Activated CD4-positive, CD25-positive, alpha-beta regulatory T cell treated with anti-CD3 and anti-CD28 coated beads, Interleukin-2, amount 50 U/mL, for 72 hours (primary cell): ENCODE results near the gene TBC1D14.

Experiments
- DNase-seq: peaks from one replicate; pipeline ENCODE4 v3.0.0; 2021

TBC1D14 gene

DNA sequence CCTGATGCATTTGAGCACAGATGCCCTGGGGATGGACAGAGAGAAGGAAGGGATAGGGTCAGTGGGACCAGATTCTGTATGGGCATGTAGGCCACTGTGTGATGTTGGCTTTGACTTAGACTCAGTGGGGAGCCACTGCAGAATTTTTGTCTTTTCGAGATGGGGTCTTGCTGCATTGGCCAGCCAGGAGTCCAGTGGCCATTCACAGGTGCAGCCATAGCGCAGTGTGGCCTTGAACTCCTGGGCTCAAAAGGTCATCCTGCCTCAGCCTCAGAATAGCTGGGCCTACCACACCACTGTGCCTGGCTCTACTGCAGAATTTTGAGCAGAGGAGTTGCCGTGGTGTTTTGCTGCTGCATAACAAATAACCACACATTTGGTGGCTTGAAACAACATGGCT lies 22.8 kb downstream of the TBC1D14 start:
- no peak for DNase-seq

DNA sequence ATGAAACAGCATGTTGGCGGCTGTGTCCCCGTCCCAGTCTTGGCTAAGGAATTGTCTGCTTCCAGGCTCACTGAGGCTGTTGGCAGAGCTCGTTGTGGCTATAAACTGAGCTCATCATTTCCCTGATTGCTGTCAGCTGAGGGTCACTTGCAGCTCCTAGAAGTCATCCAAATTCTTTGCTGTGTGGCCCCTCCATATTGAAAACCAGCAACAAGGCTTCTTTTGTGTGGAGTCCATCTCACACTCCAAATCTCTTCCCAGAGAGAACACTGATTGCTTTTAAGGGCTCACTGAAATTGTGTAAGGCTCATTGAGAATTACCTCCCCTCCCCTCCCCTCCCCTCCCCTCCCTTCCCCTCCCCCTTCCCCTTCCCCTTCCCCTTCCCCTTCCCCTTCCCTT lies 23.3 kb downstream of the TBC1D14 start:
- DNase-seq: no peak

DNA sequence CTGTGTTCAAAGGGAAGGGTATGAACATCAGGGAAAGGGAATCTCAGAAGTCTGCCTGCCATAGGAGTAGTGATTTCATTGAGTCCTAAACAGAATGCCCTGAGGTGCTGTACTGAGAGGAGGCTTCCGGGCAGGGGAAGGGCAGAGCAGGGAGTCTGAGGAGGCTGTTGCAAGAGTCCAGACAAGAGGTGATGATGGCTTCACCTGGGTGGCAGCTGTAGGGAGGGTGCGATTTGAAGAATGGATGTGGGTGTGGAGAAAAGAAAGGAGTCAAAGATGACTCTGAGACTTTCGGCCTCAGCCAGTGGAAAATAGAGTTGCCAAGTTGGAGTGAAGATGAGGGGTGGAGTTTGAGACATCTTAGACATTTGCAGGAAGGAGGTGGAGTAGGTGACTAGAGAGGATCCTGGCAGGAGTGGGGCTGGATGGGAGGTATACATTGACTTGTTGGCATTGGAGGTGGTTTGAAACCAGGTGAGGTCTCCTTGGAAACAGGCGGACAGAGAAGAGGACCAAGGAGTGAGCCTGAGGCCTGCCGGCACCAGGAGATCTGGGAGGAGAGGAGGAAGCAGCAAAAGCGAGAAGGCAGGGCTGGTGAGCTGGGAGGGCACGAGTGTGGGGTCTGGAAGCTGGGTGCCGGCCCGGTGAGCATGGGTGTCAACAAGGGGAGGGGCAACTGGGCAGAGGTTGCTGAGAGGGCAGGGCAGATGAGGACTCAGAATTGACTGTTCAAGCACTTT lies 24.2 kb downstream of the TBC1D14 start:
- no peak for DNase-seq

DNA sequence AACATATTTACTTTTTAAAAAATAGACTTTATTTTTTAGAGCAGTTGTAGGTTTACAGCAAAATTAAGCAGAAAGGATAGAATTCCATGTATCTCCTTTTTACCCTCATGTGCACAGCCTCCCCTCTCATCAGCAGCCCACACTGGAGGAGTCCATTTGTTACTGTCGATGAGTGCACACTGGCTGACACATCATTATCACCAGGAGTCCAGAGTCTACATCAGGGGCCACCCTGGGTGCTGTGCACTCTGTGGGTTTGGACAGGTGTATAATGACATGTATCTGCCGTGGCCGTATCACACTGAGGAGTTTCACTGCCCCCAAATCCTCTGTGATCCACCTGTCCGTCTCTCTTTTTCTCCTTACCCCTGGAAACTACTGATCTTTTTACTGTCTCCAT lies 26.3 kb downstream of the TBC1D14 start:
- DNase-seq: no peak

DNA sequence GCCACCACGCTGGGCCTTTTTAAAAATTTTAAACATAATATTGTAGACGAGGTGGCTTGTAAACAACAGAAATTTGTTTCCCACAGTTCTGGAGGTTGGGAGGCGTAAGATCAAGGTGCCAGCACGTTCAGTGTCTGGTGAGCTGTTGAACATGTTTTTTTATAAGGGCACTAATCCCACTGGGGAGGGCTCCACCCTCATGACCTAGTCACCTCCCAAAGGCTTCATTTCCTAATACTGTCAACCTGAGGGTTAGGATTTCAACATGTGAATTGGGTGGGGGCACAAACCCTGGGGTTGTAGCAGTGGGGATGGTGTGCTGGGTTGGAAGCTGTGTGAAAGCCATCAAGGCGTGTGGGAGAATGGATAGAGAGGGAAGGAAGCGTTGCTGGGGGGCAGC lies 27.6 kb downstream of the TBC1D14 start:
- DNase-seq: no peak

DNA sequence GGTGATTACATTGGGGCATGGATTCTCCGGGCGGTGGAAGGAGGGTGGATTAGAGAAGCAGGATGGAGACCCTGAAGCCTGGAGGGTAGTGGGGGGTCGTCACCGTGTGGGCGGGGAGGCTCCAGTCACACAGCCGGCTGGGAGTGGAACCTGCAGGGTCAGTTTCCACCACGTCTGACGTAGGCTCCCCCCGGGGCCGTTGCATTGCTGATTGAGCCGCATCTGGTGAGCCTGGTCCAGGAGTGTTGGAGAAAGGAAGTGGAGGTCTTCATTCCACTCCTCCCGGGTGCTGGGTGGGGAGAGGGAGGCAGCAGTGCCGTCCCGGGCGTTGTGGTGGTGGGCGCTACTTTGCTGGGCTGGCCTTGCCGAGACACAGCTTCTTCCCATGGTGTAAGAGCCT lies 28.1 kb downstream of the TBC1D14 start:
- DNase-seq: no peak

DNA sequence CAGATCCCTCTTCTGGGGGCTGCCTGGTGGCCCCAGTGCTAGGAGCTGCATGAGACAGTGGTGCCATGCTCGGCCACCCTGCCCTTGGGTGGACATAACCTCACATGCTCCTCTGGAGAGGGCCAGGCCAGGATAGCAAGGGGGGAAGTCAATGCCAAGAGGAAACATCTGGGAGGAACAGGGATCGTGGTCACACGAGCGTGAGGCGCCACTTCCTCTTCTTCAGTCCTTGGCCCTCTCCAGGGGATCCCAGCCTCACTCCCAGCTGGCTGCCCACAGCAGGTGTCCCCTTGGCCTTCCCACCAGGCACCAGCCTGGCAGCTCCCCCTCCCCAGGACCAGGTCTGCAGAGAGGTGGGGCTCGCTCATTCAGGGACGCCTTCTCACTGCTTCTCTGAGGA lies 28.6 kb downstream of the TBC1D14 start:
- DNase-seq: no peak

DNA sequence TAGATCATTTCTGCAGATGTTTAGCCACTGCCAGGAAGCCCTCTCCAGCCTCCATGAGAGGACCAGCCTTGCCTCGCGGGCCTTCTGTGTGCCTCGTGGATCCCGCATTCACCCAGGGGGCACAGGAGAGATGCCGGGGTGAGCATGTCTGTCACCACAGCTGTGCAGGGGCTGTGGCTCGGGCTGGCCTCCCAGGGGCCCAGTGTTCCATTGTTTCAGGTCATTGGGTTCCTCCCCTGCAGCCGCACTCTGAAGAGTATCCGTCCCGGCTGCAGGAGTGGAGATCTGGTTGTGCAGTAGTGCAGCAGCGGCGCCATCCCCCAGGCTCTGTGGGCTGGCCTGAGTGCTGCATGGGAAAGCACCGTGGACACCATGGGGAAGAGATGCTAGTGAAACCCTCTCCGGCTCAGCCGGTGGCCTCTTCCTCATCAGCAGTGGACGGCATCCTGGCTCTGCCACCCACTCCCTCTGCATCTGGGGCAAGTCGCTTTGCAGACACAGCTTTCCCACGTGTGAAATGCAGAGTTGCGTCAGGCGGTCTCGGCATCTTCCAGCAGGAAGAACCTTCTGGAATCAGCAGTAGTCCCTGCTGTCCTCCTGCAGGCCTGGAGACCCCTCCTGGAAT lies 29.1 kb downstream of the TBC1D14 start:
- DNase-seq: no peak

DNA sequence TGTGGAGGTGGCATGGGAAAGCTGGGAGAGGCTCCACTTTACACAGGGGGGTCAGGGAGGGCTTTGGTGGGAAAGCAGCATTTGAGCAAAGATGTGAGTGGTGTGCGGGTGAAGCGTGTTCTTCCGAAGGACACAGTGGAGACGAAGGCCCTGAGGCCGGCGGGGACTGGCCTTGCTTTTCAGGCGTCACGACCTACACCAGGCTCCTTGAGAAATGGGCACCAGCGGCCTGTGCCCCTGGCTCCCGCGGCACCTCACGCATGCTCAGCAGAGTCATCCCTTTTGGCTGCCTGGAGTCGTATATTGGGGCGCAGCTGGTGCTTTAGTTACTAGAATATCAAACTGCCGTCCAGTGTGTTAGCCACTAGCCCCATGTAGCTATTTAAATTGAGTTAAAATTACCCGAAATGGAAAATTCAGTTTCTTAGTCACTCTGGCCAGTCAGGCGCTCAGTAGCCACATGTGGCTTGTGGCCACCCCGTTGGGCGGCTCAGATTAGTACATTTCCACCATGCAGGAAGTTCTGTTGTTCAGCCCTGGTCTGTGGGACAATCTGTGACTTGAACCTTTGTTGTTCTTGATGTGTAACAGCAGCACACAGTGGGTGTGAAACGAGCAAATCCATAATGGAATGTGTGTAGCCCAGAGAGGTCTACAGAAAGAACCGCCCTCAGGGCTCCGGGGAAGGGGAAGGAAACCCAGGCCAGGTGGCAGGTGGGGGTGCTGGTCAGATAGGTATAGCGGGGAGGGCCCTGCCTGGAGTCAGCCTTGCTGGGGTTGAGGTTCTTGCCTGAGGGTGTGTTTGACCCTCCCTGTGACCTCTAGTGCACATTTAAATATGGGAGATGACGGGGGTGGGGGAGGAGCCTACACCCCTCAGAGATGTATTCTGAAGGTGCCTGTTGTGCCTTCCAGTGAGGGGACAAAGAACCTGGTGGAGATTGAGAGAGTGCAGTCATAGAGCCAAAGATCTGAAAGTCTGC lies 30.4 kb downstream of the TBC1D14 start:
- DNase-seq: no peak

DNA sequence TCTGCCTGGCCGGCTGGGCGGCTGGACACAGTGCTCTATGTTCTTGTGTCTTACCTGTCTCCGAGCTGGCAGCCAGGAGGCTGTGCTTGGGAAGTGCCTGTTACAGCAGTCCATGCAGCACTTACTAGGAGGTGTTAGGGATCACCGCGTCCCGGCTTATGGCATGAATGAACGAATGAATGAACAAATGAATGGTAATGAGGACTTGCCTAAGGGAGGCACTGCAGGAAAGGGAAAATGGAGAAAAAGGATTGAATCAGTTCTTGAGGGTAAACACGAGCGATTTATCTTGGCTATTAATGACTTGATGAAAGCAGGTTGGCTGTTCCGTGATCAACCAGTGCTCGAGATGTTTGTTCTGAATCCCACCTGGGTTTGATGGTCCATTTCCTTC lies 31.1 kb downstream of the TBC1D14 start:
- DNase-seq: no peak

DNA sequence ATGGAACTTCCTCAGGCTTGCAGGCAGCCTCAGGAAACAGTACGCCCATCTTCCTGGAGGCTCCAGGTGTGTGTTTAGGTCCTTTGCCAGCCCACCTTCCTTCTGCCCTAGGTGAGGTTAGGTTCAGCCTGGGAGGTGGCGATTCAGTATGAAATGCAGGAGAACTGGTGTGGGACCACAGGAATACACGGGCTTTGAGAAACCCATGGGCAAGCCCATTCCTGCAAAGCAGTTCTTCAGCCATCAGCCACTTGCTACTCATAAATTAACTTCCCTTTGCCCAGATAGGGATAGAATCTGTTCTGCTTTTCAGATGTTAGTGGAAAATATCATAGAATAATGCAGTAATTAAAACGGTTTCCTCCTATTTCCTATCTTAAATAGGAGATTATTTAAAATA lies 32.2 kb downstream of the TBC1D14 start:
- no peak for DNase-seq

DNA sequence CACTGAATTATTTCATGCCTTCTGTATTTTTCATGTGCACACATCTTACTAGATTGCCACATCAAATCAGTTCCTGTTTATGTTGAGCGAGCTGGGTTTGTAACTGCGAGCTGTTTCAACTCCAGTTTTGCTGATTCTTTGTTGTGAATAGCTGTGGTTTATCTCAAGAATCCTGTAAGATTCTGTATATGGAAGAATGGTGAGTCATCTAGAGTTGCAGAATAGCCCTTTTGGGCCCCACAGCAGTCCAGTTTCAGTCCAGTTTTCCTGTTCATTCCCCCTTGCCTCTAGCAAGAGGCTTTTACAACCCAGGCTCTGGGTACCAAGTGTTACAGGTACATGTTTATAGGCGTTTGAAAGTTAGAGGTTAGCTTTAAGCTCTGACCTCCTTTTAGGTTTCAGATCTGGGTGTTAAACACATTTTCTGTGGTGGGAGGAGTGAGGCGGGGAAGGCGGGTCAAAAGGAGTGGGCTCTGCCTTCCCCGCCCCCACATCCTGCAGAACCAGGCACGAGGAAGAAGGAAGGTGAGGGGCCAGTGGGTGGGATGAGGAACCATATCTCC lies 32.7 kb downstream of the TBC1D14 start:
- DNase-seq: no peak

DNA sequence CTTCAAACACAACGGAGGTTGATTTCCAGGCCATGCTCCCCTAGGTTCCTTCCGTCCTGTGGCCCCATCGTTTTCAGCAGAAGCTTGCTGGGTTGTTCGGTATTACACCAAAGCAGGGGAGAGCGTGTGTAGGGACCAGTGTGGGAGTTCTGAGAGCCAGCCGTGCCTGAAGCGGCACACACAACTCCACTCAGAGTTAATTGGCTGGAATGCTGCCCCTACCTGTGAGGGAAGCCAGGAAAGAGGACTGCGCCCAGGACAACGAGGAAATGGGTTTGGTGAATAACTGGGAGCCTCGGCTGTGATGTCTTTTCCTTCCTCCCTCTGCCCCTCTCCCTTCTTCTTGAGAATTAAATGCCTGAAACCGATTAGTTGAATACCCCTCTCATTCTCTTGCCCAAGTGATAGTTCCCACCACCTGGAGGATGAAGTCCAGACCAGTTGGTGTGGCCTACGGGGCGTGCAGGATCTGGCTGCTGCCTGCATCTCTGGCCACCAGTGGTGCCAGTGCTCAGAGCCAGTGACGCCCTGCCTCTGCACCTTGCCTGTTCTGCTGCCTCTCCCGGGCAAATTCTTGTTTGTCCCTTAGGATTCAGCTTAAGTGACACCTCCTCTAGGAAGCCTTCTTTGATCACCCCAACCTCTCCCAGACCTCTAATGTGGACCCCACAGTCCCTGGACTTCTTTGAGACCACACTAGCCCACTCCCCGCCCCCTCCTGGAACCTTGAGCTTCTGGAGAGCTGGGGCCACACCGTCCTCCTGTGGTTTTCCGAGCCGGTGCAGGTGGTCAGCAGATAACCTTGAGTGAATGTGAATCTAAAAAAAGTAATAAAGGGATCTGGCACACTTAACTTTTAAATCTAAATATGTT lies 33.6 kb downstream of the TBC1D14 start:
- DNase-seq: no peak

DNA sequence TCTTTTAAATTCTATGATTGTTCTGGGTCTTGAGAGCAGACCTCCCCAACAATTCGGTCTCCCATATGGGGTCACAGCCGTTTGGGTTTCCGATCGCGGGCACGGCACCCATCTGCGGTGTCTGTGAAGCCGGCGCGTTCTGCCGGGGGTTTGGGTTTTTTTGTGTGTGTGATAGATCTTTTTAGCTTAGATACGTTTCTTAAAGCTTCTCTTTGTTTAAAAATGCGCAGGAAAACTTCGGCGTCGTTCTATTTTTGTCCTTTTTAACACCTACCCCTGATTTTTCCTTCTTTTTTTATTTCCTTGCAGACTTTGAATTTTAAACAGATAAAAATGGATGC lies 34.2 kb downstream of the TBC1D14 start:
- no peak for DNase-seq

DNA sequence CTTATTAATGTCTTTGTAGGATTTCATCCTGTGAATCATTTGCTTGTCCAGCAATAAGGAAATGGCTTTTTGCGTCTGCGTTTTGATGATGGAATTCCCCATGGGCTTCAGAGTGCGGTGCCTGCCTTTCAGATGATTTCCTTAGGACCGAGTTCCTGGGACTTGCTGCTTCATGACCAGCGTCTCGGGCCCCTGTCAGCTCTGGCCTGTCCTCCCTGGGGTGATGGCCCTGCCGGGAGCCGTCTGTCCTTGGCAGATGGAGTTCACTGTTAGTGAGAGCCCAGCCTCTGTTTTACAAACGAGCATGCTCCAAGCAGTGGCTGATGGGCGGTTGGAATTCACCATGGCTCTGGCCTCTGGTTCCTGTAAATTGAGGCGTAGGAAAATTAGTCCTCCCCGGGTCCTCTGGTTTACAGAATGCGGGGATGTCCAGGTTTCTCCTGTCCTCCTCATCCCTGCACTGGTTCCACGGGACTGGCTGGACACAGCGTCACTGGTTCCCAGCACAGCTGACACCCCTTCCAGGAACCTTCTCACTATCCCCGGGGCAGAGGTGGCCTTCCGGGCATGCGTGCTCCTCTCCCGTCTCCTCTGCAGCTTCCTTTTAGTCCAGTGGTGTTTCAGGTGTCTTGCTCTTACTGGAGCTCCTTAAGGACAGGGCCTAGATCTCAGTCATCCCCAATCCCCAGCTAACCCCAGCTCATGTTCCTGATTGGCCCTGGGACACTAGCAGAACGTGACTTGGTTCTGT lies 34.9 kb downstream of the TBC1D14 start:
- DNase-seq: no peak

DNA sequence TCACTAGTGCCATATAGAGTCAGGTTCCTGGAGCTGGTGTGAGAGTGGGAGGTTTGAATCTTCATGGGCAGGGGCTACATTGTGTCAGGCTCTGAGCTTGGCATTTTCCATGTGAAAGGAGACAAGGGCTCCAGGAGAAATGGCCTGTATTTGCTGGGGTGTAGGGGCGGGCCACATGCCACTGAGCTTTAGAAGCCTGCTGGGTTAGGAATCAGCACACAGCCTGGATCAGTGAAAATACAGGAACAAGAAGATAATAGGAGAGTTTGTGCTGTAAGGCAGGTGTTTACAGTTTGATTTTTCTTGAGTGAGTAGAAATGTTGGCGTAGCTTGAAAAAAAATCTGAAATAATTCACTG lies 35.4 kb downstream of the TBC1D14 start:
- DNase-seq: no peak

DNA sequence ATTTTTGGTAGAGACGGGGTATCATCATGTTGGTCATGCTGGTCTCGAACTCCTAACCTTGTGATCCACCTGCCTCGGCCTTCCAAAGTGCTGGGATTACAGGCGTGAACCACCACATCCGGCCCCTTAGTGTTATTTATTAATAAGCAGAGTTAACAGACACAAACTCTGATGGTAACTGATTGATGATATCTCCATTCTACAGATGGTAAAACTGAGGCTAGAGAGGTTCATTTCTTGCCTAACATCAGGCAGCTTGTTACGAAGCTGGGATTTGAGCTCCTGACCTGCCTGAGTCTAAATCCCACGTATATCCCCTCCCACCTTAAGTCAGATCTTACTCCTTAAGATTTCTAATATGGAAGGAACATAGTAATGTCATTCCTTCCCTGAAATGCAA lies 36.9 kb downstream of the TBC1D14 start:
- no peak for DNase-seq

DNA sequence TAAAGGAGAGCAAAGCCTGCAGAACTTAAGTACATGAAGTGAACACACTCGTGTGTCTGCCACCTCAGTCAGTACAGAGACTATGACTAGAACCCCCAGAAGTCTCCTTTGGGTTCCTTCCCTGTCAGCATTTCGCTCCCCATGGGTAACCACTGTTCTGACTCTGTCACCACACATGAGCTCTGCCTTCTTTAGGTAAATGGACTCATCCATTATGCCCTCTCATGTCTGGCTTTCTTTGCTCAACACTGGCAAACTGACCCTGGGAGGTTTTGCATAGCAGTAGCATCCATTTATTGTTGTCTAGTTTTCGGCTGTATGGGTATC lies 38.5 kb downstream of the TBC1D14 start:
- DNase-seq: no peak

DNA sequence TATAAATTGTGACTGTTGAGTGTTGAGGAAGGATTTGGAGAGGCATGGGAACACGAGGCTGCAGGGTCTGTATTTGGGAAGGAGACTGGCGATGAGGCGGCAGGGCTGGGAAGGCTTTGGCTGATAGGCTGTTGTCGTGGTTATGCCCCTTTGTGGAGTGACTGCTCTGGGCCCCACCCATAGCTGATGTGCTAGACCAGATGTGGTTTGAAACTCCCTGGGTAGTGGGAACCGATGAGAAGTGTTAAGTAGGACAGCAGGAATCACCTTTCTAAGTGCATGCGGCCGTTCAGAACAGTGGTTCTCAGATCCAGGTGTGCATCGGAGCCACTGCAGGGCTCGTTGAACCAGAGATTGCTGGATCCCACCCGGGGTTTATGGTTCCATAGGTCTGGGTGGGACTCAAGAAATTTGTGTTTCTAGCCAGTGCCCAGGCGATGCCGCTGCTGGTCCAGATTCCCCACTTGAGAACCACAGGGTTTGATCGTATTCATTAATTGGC lies 42.3 kb downstream of the TBC1D14 start:
- DNase-seq: no peak

DNA sequence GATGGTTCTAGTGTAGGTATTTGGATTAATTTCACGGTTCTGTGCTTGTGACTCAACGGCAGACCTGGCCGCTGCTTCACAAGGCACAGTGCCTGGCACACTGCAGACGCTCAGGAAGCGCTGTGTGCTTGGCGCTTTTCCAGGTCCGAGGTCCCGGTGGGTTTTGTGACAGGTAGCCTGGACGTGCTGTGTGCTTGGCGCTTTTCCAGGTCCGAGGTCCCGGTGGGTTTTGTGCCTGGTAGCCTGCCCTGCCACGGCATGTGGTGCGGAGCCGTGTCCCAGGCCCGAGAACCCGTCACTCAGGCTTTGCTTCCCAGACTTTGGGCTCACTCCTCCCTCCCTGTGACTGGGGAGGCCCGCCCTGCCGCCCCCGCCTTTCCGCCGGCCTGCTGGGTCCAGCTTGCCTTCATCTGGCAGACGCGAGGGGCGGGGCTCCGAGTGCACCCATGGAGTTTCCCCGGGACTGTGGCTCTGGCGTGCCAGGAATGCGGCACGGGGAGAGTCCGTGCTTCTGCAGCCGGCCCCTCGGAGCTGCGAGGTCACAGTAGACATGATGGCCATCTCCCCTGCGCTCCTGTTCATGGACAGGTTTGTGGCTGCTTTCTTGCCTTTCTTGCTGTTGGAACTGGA lies 44.2 kb downstream of the TBC1D14 start:
- no peak for DNase-seq

DNA sequence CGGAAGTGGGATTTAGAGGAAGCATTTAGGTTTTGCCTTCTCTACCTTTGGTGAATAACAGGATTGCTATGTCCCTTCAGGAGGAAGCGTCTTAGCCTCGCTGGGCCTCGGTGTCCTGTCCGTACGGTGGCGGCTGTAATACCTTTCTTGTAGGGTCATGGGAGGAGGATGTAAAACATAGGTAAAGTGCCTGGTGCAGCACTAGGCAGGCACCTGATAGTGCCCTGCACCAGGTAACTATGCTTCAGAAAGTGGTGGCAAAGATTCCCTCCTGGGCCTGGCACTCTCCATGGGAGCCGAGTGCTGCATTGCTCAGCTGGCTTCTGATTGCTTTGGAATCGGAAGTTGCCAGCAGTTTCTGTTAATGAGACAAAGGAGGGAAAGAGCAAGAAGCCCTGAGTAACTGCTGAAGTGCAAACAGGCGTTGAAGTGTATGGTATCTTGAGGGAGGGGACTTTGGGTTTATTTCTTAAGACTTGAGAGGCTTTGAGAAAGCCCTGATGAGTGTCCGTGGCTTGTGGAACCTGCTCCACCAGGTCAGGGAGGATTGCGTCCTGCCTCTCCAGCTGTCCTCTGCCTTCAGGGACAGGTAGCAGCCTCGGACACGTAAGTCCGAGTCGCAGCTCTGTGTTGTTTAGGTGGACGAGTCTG lies 45.8 kb downstream of the TBC1D14 start:
- no peak for DNase-seq
